ENCODE measurements around the gene KRT84. TPM values are rescaled to one million over a fixed set of nuclear protein-coding genes. Genes with fewer than 3 reads are reported as not detected.

Gene KRT84
- total and polyA plus RNA-seq, 10 of the 15 experiments (the other 5 are each of a cell fraction or from before 2014, with no cell fraction given) = not detected

DNA sequence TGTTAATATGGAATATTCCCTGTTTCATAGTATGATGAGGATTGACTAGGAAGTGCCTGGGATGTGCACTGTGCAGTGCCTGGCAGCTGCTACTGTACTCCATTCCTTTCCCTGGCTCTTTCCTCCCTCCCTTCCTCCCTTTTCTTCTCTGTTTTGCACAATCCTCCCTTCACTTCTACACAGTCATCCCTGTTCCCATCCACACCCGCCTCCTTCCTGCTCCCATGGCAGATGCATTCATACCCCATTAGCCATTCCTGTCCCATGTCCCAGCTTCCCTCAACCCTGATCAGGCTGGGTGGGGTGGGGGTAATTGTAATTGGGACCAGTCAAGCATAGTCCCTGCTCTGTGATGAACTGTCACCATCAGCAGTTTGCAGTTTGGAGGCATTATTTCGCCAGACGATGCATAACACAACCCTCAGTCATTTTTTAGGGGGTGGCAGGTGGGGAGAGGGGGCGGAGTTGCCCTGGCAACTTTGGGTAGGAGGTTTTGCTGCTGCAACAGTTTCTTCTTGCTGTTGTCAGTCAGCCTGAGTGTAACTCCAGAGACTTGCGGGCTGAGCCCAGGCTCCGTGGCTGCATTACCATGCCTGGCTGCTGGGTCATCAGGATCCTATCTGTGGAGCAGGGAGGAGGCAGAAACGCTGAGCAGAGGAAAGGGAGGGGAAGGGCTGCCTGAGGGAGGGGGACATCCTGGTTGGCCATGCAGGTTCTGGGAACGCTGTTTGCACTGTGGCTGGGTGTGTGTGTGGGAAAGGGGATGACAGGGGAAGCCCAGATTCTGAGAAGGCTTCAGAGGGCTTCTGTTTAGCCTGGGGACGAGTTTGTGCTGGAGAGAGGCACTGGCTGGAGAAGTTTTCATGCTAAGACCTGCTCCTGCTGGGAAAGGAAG lies 4.1 kb upstream of the KRT84 start:
- ChIA-PET RAD21 (ENCODE audit: unreplicated experiment) (no interaction called here), CTCF (no interaction called here), POLR2A (no interaction called here), SMC1A (ENCODE audit: uncharacterized antibody, unreplicated experiment) (interaction anchor here (1.0 kb wide), 1 partner anchor 17 kb away, joined by 3 read pairs; no protein-coding TSS in a partner anchor)
- H4K20me1 ChIP-seq (ENCODE audit: control insufficient read depth, insufficient read depth) = no peaks in the 10 kb centered on the region
- no peak for ATAC-seq
- H3K36me3 ChIP-seq (ENCODE audit: control insufficient read depth in 2 of 2, insufficient read depth in 2 of 2, low read length in 1 of 2) = no peaks in the 10 kb centered on the region
- no peak for FAIRE-seq
- intact Hi-C loops (cut with micrococcal nuclease; ENCODE audit: unreplicated experiment) (no loop called here), in situ Hi-C loops (cut with MboI) (loop anchor here (25.0 kb wide), 1 partner anchor 598 kb away; no protein-coding TSS in a partner anchor)
- H3K4me3 ChIP-seq = no peak overlapping the region
- no peak overlapping the region for H2AFZ ChIP-seq (ENCODE audit: control insufficient read depth, low read depth, low read length)
- H3K4me2 ChIP-seq (ENCODE audit: control insufficient read depth, insufficient read depth) = no peak overlapping the region
- H3K9ac ChIP-seq (ENCODE audit: control insufficient read depth, insufficient read depth, low read length) = no peak overlapping the region
- no TSS peak for BruUV-seq (replicated peaks)
- H3K27me3 ChIP-seq (replicated peaks in 1 of 2; ENCODE audit: control insufficient read depth in 2 of 2, insufficient read depth in 2 of 2, low read length in 1 of 2) = peaks cover 4 to 15% of the 10 kb centered on the region in 2 experiments; a peak in 3 of 4 replicates
- 7% methylated on average over 9 of the region's 9 CpGs for WGBS (ENCODE audit: insufficient coverage, insufficient replicate concordance, low lambda C conversion rate, missing lambda C conversion rate)
- H3K27ac ChIP-seq (ENCODE audit: control insufficient read depth, insufficient read depth) = no peak overlapping the region
- H3K4me1 ChIP-seq (ENCODE audit: control insufficient read depth, insufficient read depth, low read length) = no peaks in the 10 kb centered on the region; the same call in 1 of the 2 replicates
- TF ChIP-seq, protein P1, sequence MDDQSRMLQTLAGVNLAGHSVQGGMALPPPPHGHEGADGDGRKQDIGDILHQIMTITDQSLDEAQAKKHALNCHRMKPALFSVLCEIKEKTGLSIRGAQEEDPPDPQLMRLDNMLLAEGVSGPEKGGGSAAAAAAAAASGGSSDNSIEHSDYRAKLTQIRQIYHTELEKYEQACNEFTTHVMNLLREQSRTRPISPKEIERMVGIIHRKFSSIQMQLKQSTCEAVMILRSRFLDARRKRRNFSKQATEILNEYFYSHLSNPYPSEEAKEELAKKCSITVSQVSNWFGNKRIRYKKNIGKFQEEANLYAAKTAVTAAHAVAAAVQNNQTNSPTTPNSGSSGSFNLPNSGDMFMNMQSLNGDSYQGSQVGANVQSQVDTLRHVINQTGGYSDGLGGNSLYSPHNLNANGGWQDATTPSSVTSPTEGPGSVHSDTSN (IDR thresholded peaks at IDR 0.05; ENCODE audit: insufficient replicate concordance, low read depth, low read length) = no peak
- no peak for TF ChIP-seq ETV6 (conservative IDR thresholded peaks at IDR 0.05 in 1 of 2, IDR thresholded peaks at IDR 0.05 in 1 of 2; ENCODE audit: borderline replicate concordance in 1 of 2, low read depth in 1 of 2)
- no peak for TF ChIP-seq SUZ12 (IDR thresholded peaks at IDR 0.05; ENCODE audit: unreplicated experiment)
- no peak for TF ChIP-seq TAF1 (IDR thresholded peaks at IDR 0.05; ENCODE audit: borderline replicate concordance, low read depth, low read length)
- no peak for TF ChIP-seq ASH2L (IDR thresholded peaks at IDR 0.05; ENCODE audit: borderline replicate concordance, low read depth)
- no peak for TF ChIP-seq IRF4 (IDR thresholded peaks at IDR 0.05; ENCODE audit: low read depth, low read length)
- no peak for TF ChIP-seq KAT2A (conservative IDR thresholded peaks at IDR 0.05; ENCODE audit: control insufficient read depth, low read depth, low read length)
- DNase-seq (ENCODE audit: low read depth, low spot score) = no peak
- no peaks in the 10 kb centered on the region for H3K79me2 ChIP-seq (ENCODE audit: control insufficient read depth, insufficient read depth, low read length)
- H3K9me3 ChIP-seq (replicated peaks; ENCODE audit: control insufficient read depth, insufficient read depth, low read length) = no peaks in the 10 kb centered on the region

All from GM12878 (cell line).